Colon (tissue), 2 donors: Measurements from ENCODE around the gene PTPMT1.
"Not testable (repeated sequence)": the region's sequence is repeated elsewhere in the genome, so short reads cannot be mapped to it uniquely, and the experiment has no call there.

Experiments
- FAIRE-seq: peaks from 2 replicates; lab custom pipeline; 2012; peaks lifted over from hg19 to GRCh38; lab: Jason Lieb, UNC
- donor health status: control.
- donor health status: control.

Gene PTPMT1

GRCh38 chr11:47550288-47551047, 14.9 kb upstream of the PTPMT1 start:
- no peak for FAIRE-seq

GRCh38 chr11:47551086-47551485, 14.3 kb upstream of the PTPMT1 start:
- FAIRE-seq, result no peak

- FAIRE-seq, result no peak
Observed at GRCh38 chr11:47552056-47552565, 13.3 kb upstream of the PTPMT1 start.

GRCh38 chr11:47552566-47553405, 12.6 kb upstream of the PTPMT1 start, which contains the start of gene CELF1:
TSS of gene CELF1 (minus strand) at chr11:47553132. CDS start at chr11:47499523, 53,609 bp downstream.
- no peak for FAIRE-seq

- no peak for FAIRE-seq
Observed at GRCh38 chr11:47553406-47553743, 12.0 kb upstream of the PTPMT1 start.

- FAIRE-seq, result not testable (repeated sequence)
Observed at GRCh38 chr11:47557004-47557403, 8.4 kb upstream of the PTPMT1 start.

GRCh38 chr11:47558695-47559094, 6.7 kb upstream of the PTPMT1 start:
- FAIRE-seq, result peak; percentile 99

- no peak for FAIRE-seq
Observed at GRCh38 chr11:47560426-47560825, 5.0 kb upstream of the PTPMT1 start.

GRCh38 chr11:47562393-47562792, 3.0 kb upstream of the PTPMT1 start:
- FAIRE-seq, result not testable (repeated sequence)

GRCh38 chr11:47564366-47564765, 1.0 kb upstream of the PTPMT1 start:
- not testable (repeated sequence) for FAIRE-seq

GRCh38 chr11:47564933-47565339, 463 bp upstream of the PTPMT1 start:
- FAIRE-seq, result no peak

- no peak for FAIRE-seq
Observed at GRCh38 chr11:47566149-47566698, 825 bp downstream of the PTPMT1 start.

GRCh38 chr11:47569646-47570045, 4.2 kb downstream of the PTPMT1 start:
- no peak for FAIRE-seq

GRCh38 chr11:47570651-47571356, 5.4 kb downstream of the PTPMT1 start:
- no peak for FAIRE-seq

- FAIRE-seq, result no peak
Observed at GRCh38 chr11:47571357-47571729, 5.9 kb downstream of the PTPMT1 start.

- no peak for FAIRE-seq
Observed at GRCh38 chr11:47571895-47572294, 6.5 kb downstream of the PTPMT1 start.

GRCh38 chr11:47572715-47573255, 7.4 kb downstream of the PTPMT1 start:
- FAIRE-seq, result no peak

- FAIRE-seq, result no peak
Observed at GRCh38 chr11:47573321-47573720, 7.9 kb downstream of the PTPMT1 start.

- no peak for FAIRE-seq
Observed at GRCh38 chr11:47577460-47578041, 12.2 kb downstream of the PTPMT1 start.

GRCh38 chr11:47578524-47579494, 13.4 kb downstream of the PTPMT1 start, which contains the start of the genes KBTBD4 and NDUFS3:
TSS of gene KBTBD4 (minus strand) at chr11:47578970. CDS start at chr11:47578951, 19 bp downstream.
TSS of gene NDUFS3 (plus strand) at chr11:47579074. CDS start at chr11:47579092, 18 bp downstream.
- no peak for FAIRE-seq
